HCT116 (cell line): Measurements from ENCODE around the gene GSAP. TPM values are rescaled to one million over a fixed set of nuclear protein-coding genes. Genes with fewer than 3 reads are reported as not detected.

Source experiments
- ATAC-seq: fragments of 200-7000 bp; cut with Tn5 transposase; 2 replicates; pipeline ENCODE4 v1.9.1; 2020; ENCODE audit warnings: mild to moderate bottlenecking, moderate library complexity
- BruUV-seq: library from RNA; stranded (reverse); fragments of 400-500 nt; replicated peaks from 2 replicates; lab custom pipeline; 2021; lab: Mats Ljungman, UMichigan
- CTCF ChIA-PET: fragments of 300-600 bp; sonication (Branson Sonifier 250); formaldehyde crosslinking; loops from one replicate; lab custom pipeline; 2021; ENCODE audit warnings: antibody characterized with exemption; lab: Charles Lee
- POLR2A ChIA-PET: fragments of 300-600, 350-600 bp; sonication (Branson Sonifier 250); formaldehyde crosslinking; loops from one replicate; lab custom pipeline; 2021; ENCODE audit warnings: antibody characterized with exemption; lab: Charles Lee
- RAD21 ChIA-PET, 2 experiments: fragments of 300-600 bp; sonication (Branson Sonifier 250); formaldehyde crosslinking; loops; one replicate each; lab custom pipeline; 2023; ENCODE audit warnings: low total read pairs in 2 of 2; ENCODE audit not compliant: uncharacterized antibody in 2 of 2, unreplicated experiment in 2 of 2, low non-redundant PET in 1 of 2; lab: Charles Lee
- DNase-seq: peaks from one replicate; pipeline ENCODE4 v3.0.0-alpha.2; 2010; ENCODE audit warnings: low read depth, low spot score
- H2AFZ ChIP-seq: fragments of 200-600 bp; shearing (Covaris generic), sonication (generic); 2 replicates; pipeline ENCODE4 v1.6.1; 2017; ENCODE audit warnings: low read depth, mixed run types, mixed read lengths, antibody characterized with exemption, low read length; ENCODE audit not compliant: poor library complexity, severe bottlenecking
- H3K27ac ChIP-seq: 2 replicates; pipeline ENCODE4 v1.5.1; 2012; ENCODE audit warnings: low read depth, low read length
- H3K27me3 ChIP-seq: fragments of 200-600 bp; sonication (generic); 2 replicates; pipeline ENCODE4 v1.6.1; 2016; ENCODE audit warnings: mixed run types, low read length, mixed read lengths; ENCODE audit not compliant: insufficient read depth
- H3K36me3 ChIP-seq, 2 experiments: fragments of 200-500 bp in 1 of 2; fragments of 200-600 bp in 1 of 2; sonication (Bioruptor generic) in 1 of 2; sonication (generic) in 1 of 2; 2 replicates each; pipeline versions ENCODE4 v1.5.1 to v1.6.1; 2014 to 2016; ENCODE audit warnings: low read length in 2 of 2, inconsistent platforms in 1 of 2, mixed read lengths in 1 of 2, mixed run types in 1 of 2; ENCODE audit not compliant: insufficient read depth in 2 of 2, control insufficient read depth in 1 of 2
- H3K4me1 ChIP-seq, 2 experiments: fragments of 200-600 bp in 1 of 2; sonication (generic) in 1 of 2; 2 replicates each; pipeline versions ENCODE4 v1.5.1 to v1.6.1; 2012 to 2017; ENCODE audit warnings: low read length in 2 of 2, inconsistent platforms in 1 of 2, mild to moderate bottlenecking in 1 of 2, mixed read lengths in 1 of 2, mixed run types in 1 of 2, moderate library complexity in 1 of 2; ENCODE audit not compliant: insufficient read depth in 2 of 2, control insufficient read depth in 1 of 2
- H3K4me2 ChIP-seq: fragments of 200-600 bp; sonication (generic); 2 replicates; pipeline ENCODE4 v1.6.1; 2017; ENCODE audit warnings: mixed run types, low read length, mixed read lengths
- H3K4me3 ChIP-seq, 2 experiments: fragments of 200-600 bp in 1 of 2; sonication (generic) in 1 of 2; replicated peaks in 1 of 2; 2 replicates each; pipeline ENCODE4 v1.5.1; 2011 to 2016; ENCODE audit warnings: low read length in 2 of 2, control low read depth in 1 of 2, low read depth in 1 of 2, mild to moderate bottlenecking in 1 of 2, mixed read lengths in 1 of 2, mixed run types in 1 of 2
- H3K79me2 ChIP-seq: fragments of 200-600 bp; sonication (generic); 2 replicates; pipeline ENCODE4 v1.6.1; 2017; ENCODE audit warnings: mild to moderate bottlenecking, mixed run types, low read length, moderate library complexity, mixed read lengths; ENCODE audit not compliant: insufficient read depth
- H3K9ac ChIP-seq: fragments of 200-600 bp; sonication (generic); 2 replicates; pipeline ENCODE4 v1.6.1; 2016; ENCODE audit warnings: low read length, mixed read lengths
- H3K9me2 ChIP-seq: fragments of 200-600 bp; sonication (generic), shearing (Covaris generic); 2 replicates; pipeline ENCODE4 v1.6.1; 2017; ENCODE audit warnings: mixed run types, mild to moderate bottlenecking, moderate library complexity; ENCODE audit not compliant: insufficient read depth
- H3K9me3 ChIP-seq, 2 experiments: fragments of 200-500 bp in 1 of 2; fragments of 200-600 bp in 1 of 2; sonication (Bioruptor generic) in 1 of 2; sonication (generic) in 1 of 2; 2 replicates each; pipeline ENCODE4 v1.6.1; 2014 to 2017; ENCODE audit warnings: low read length in 2 of 2, mixed read lengths in 2 of 2, inconsistent platforms in 1 of 2, low read depth in 1 of 2, mild to moderate bottlenecking in 1 of 2, mixed run types in 1 of 2, moderate library complexity in 1 of 2; ENCODE audit not compliant: control insufficient read depth in 1 of 2, insufficient read depth in 1 of 2
- H4K20me1 ChIP-seq: fragments of 200-600 bp; sonication (generic), shearing (Covaris generic); 2 replicates; pipeline ENCODE4 v1.6.1; 2017; ENCODE audit warnings: mixed run types, mild to moderate bottlenecking, moderate library complexity; ENCODE audit not compliant: insufficient read depth
- ATF3 ChIP-seq: IDR thresholded peaks from 2 replicates; pipeline ENCODE4 v1.6.1; 2012
- CBX3 ChIP-seq: IDR thresholded peaks from 2 replicates; pipeline ENCODE4 v1.6.1; 2012; ENCODE audit warnings: low read depth
- CEBPB ChIP-seq: IDR thresholded peaks from 2 replicates; pipeline ENCODE4 v1.6.1; 2012; ENCODE audit warnings: low read depth
- EGR1 ChIP-seq: IDR thresholded peaks from 2 replicates; pipeline ENCODE4 v1.6.1; 2012; ENCODE audit warnings: low read depth
- ELF1 ChIP-seq: IDR thresholded peaks from 2 replicates; pipeline ENCODE4 v1.6.1; 2012; ENCODE audit warnings: low read depth, borderline replicate concordance
- EZH2 ChIP-seq: fragments of 200-600 bp; sonication (generic); IDR thresholded peaks from 2 replicates; pipeline ENCODE4 v1.6.1; 2017; ENCODE audit warnings: antibody characterized with exemption, mixed run types
- EZH2phosphoT487 ChIP-seq: fragments of 200-600 bp; IDR thresholded peaks from 2 replicates; pipeline ENCODE4 v1.6.1; 2018; ENCODE audit warnings: antibody characterized with exemption, borderline replicate concordance
- FOSL1 ChIP-seq: IDR thresholded peaks from 2 replicates; pipeline ENCODE4 v1.6.1; 2012; ENCODE audit warnings: low read depth
- JUND ChIP-seq: IDR thresholded peaks from 2 replicates; pipeline ENCODE4 v1.6.1; 2012
- POLR2AphosphoS5 ChIP-seq: IDR thresholded peaks from 2 replicates; pipeline ENCODE4 v1.6.1; 2011; ENCODE audit warnings: mild to moderate bottlenecking, low read depth, low read length, moderate library complexity
- RAD21 ChIP-seq: IDR thresholded peaks from 2 replicates; pipeline ENCODE4 v1.6.1; 2012; ENCODE audit warnings: low read depth, mild to moderate bottlenecking
- REST ChIP-seq: IDR thresholded peaks from 2 replicates; pipeline ENCODE4 v1.6.1; 2012; ENCODE audit warnings: low read depth
- SIN3A ChIP-seq: IDR thresholded peaks from 2 replicates; pipeline ENCODE4 v1.6.1; 2012; ENCODE audit warnings: low read depth
- TCF7L2 ChIP-seq: IDR thresholded peaks from 2 replicates; pipeline ENCODE4 v1.7.0; 2011; ENCODE audit warnings: borderline replicate concordance, inconsistent platforms; ENCODE audit not compliant: insufficient read depth, insufficient read length; ENCODE audit errors: extremely low read depth
- YY1 ChIP-seq: IDR thresholded peaks from 2 replicates; pipeline ENCODE4 v1.6.1; 2011; ENCODE audit warnings: low read length, low read depth, moderate library complexity, mild to moderate bottlenecking; ENCODE audit not compliant: insufficient replicate concordance; ENCODE audit errors: extremely low read depth
- intact Hi-C: fragments of 100-400 bp; cut with micrococcal nuclease; formaldehyde crosslinking; loops from 2 replicates; pipeline ENCODE4 v1.10.0; 2022
- total RNA-seq: library from RNA; stranded (reverse); gene quantifications from one replicate; pipeline ENCODE4 v1.2.1, GENCODE V29; 2021; ENCODE audit not compliant: unreplicated experiment

The GSAP gene
- total RNA-seq, 1 experiment from 2014 or later: not detected

GRCh38 chr7:77455321-77455720 is 39.2 kb upstream of the GSAP start:
- Histone ChIP-seq H3K4me3 (no peak overlapping the region), H3K4me1 (no peaks in the 10 kb centered on the region), H4K20me1 (no peaks in the 10 kb centered on the region), H3K36me3 (no peaks in the 10 kb centered on the region), H3K9me3 (no peaks in the 10 kb centered on the region), H3K4me2 (no peak overlapping the region), H3K27ac (no peak overlapping the region), H3K79me2 (no peaks in the 10 kb centered on the region), H2AFZ (no peak overlapping the region), H3K27me3 (no peaks in the 10 kb centered on the region), H3K9me2 (no peaks in the 10 kb centered on the region), H3K9ac (no peak overlapping the region)
- CTCF ChIA-PET: no interaction called here
- TF ChIP-seq SIN3A (no peak), CBX3 (no peak), ELF1 (no peak), TCF7L2 (no peak), ATF3 (no peak), RAD21 (no peak), CEBPB (no peak), EZH2phosphoT487 (no peak), JUND (no peak), REST (no peak), YY1 (no peak), EGR1 (no peak), FOSL1 (no peak), EZH2 (no peak), POLR2AphosphoS5 (no peak)
- intact Hi-C loops: no loop called here
- ATAC-seq (no peak), DNase-seq (no peak)
- RAD21 ChIA-PET: no interaction called here
- POLR2A ChIA-PET: no interaction called here
- BruUV-seq: no TSS peak
